Stimulated activated CD4-positive, alpha-beta T cell treated with anti-CD3 and anti-CD28 coated beads, Interleukin-15, amount 100 ng/mL, for 1 hour (primary cell): ENCODE data around the gene BPIFB1.

Source experiments
- DNase-seq, 2 donors: peaks; one replicate each; pipeline ENCODE4 v3.0.0-alpha.2; 2020; ENCODE audit warnings: low read depth in 1 of 2, low spot score in 1 of 2

Gene BPIFB1

GRCh38 chr20:33291830-33292355 is 8.9 kb downstream of the BPIFB1 start:
- peak; percentile 36 to 59 for DNase-seq

DNA sequence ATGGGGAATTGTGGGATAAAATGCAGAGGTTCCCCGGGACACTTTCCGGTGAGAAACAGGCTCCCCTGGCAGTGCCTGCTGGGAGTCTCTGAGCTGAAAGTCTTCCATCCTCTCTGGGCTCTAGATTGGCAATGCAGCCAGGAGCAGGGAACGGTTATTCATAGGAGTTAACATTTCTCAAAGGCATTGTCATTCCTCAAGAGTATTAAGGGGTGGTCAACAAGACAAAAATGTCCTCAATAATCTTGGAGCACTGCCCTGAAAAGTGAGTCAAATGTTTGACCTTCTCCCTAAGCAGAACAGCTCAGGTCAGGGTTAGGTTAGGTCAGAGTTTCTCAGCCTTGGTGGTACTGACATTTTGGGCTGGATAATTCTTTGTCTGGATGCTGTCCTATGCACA is 13.2 kb downstream of the BPIFB1 start:
- DNase-seq = no peak

DNA sequence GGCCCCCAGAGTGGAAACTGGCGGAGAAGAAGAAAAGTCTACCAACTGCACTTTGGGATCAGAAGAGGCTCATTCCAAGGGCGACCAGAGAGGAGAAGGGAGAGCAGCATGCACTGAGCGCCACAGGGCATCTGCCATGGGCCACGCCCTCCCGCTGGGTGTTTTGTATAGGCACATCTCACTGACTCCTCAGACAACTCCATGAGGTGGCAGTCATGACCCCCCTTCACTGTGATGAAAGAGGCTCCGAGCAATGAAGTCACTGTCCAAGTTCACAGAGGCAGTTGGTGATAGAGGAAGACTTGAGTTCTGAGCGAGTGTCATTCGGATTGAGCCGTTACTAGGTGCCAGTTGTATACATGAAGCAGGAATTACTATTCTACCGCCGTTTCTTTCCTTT is 15.4 kb downstream of the BPIFB1 start:
- DNase-seq = no peak

- peak; percentile 49 to 66 for DNase-seq
Measured at GRCh38 chr20:33299111-33299603, 16.1 kb downstream of the BPIFB1 start.

- DNase-seq = no peak
Measured at GRCh38 chr20:33301192-33301930, 18.3 kb downstream of the BPIFB1 start.

- DNase-seq = no peak
Measured at GRCh38 chr20:33303595-33303994, 20.6 kb downstream of the BPIFB1 start.

GRCh38 chr20:33304046-33304445 is 21.0 kb downstream of the BPIFB1 start:
- no peak for DNase-seq

DNA sequence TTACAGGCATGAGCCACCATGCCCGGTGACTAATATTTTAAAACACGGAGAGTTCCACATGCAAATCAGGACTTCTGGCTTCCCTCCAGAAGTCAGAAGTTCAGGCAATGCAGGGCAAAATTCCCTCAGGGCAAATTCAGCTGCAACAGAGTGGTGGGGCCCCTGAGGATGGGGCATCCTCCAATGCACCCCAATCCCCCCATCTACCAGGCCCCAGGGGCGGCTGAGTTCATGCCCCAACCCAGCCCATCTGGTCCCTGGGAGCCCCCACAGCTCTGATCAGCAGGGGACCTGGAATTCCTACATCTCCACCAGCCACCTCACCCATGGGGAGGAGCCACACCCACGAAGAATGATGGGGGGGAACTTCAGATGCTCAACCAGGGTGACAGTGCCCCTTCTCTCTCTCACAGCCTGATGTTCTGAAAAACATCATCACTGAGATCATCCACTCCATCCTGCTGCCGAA is 22.6 kb downstream of the BPIFB1 start:
- DNase-seq = no peak

DNA sequence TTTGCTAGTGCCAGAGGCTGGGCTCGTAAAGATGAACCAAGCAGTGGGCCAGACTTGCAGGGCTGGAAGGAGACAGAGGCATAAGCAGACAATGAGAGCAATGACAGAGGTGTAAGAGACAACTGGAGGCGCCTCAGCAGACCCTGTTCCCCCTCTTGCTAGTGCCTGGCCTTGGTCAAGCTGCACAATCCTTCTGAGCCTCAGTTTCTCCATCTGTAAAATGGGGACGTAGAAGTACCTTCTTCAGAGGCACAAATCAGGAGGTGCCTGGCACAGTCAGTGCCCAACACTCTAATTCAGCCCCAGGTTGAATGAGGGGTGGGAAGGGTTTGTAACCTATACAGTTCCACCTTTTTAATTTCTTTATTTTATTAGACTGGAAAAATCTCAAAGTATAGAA is 23.2 kb downstream of the BPIFB1 start:
- no peak for DNase-seq

- DNase-seq = no peak
Measured at GRCh38 chr20:33306807-33307206, 23.8 kb downstream of the BPIFB1 start.

DNA sequence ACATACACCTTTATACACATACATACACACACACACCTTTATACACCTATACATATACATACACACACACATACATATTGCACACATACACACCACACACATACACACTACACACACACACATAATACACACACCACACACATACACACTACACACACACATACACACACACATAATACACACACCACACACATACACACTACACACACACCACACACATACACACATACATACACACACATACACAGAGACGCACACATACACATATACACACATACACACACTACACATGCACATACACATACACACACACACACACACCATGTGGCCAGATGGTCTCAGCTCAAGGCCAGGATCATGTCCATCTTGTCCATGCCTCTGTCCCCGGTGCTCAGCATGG is 25.7 kb downstream of the BPIFB1 start:
- DNase-seq = no peak

DNA sequence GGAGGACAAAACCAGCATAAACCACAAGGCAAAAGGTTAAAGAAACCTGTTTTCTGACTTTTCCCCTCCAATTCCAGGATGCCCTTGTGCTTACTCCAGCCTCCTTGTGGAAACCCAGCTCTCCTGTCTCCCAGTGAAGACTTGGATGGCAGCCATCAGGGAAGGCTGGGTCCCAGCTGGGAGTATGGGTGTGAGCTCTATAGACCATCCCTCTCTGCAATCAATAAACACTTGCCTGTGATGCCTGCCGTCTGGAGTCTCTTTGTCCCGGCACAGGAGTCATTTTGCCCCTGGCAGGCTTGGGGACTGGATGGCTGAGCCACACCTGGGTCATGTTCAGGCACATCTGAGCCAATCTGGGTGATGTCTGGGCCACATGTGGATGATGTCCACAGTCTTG is 26.6 kb downstream of the BPIFB1 start:
- no peak for DNase-seq

GRCh38 chr20:33310327-33310899 is 27.4 kb downstream of the BPIFB1 start:
- no peak for DNase-seq

DNA sequence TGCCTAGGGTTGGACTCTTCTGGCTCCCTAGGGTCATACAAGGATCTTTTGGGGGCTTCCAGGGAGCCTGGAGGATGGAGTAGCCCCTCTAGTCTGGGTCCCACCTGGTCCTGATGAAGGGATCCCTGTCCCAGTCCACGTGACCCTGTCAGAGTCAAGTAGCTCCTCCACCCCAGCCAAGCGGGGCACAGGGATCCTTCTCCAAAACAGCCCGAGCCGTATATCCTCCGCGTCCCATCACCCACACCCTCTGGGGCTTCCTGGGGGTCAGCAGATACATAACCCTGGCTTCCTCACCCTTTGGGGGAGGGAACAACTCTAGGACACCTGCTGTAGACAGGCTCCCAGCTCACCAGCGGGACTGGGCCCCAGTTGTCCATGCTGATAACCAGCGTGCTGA is 28.0 kb downstream of the BPIFB1 start:
- no peak for DNase-seq

- DNase-seq = no peak
Measured at GRCh38 chr20:33311996-33312395, 29.0 kb downstream of the BPIFB1 start.

DNA sequence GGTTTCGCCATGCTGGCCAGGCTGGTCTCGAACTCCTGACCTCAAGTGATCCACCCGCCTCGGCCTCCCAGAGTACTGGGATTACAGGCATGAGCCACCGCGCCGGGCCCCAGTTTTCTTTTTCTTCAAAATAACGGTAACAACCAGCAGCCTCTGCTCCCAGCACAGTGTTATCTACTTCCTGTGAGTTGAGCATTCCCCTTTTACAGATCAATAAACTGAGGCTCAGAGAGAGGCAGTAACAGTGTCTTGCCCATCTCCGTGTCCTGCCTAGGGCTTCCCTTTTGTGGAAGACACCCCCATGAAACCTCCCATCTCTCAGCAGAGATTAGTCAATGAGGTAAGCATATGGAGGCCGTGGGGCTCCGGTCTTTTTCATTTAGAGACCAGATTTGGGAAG is 29.6 kb downstream of the BPIFB1 start:
- DNase-seq = no peak

GRCh38 chr20:33313686-33314314 is 30.8 kb downstream of the BPIFB1 start:
- no peak for DNase-seq

DNA sequence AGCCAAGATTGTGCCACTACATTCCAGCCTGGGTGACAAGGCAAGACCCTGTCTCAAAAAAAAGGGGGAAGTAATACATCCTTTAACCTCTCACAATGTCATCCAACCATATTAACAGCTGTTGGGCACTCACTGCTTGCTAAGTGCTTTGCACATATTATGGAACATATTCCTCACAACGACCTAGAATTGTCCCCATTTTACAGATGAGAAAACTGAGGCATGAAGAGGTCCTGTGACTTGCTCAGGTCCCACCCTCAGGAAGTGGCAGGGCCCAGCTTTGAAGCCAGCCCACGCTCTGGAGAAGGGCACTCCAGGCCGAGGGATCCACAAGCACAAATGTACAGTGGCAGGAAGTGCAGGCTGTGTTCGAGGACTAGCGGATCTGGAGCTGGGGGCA is 33.3 kb downstream of the BPIFB1 start:
- no peak for DNase-seq

- DNase-seq = no peak
Measured at GRCh38 chr20:33316958-33317357, 33.9 kb downstream of the BPIFB1 start.

DNA sequence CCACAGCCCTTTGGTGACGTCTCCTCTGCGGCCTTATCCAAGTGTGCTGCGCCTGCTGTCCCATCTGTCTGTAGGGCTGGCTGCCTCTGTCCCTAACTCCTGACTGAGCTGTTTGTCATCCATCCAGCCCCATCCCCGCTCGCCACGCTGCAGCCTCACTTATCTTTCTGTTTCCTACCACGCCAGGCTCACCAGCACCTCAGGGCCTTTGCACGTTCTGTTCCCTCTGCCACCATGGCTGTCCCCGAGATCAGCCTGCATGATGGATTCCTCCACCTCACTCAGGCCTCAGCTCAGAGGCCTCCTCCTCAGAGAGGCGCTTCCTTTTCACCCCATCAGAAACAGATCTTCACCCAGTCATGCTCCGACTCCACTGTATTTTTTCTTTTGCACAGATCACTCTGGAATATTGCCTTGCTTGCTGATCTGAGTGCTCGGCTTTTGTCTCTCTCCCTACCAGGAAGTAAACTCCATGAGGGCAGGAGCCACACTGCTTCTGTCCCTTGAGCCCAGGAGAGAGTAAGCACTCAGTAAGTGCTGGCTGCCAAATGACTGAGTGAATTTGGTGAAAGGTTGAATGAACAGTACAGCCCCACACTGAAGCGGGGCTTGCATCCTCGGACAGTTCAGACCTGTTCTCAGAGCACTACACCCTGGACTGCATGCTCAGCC is 34.5 kb downstream of the BPIFB1 start:
- no peak for DNase-seq

DNA sequence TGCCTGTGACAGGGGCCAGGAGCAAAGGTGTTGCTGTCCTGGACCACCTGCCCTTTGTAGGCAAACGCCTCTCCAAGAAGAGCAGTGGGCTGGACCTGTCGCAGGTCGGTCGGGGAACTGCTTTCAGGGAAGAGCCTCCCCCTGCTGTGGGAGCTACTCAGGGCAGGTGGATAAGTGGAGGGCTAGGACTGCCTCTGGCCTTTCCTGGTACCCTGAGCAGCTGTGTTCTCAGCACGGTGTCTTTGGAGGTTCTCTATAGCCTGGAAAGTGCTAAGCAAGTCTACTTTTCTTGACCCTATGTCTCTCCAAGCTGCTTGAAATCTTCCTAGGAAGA is 35.0 kb downstream of the BPIFB1 start:
- DNase-seq = no peak

DNA sequence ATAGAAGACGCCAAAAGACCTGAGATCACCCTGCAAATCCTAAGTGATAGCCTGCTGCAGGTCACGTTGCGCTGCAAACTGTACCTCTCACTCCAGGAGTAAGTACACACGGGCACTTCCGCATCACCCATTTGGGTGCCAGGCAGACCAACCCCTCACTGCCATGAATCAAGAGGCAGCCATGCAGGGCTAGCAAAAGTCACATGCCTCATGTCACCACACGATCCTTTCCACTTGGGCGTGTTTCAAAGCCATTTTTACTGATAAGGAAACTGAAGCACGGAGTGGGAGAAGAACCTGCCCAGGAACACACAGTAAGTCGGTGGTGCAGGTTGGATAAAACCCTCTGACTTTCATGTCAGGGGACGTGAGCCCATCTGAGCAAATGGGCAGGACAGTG is 37.0 kb downstream of the BPIFB1 start:
- no peak for DNase-seq
